Suprapubic skin (tissue), 3 donors: ENCODE measurements around the gene LHFPL6.

Experiments used
- CTCF ChIP-seq, 2 donors: fragments of 200-600 bp in 1 of 2; fragments of 450-650 bp in 1 of 2; sonication (generic) in 1 of 2; IDR thresholded peaks; one replicate each; pipeline ENCODE4 v1.5.1; 2016 to 2019; ENCODE audit warnings: antibody characterized with exemption in 2 of 2, mild to moderate bottlenecking in 1 of 2, moderate library complexity in 1 of 2
- EP300 ChIP-seq: sonication (generic); formaldehyde crosslinking; IDR thresholded peaks from one replicate; pipeline ENCODE4 v1.6.1; 2017; ENCODE audit warnings: antibody characterized with exemption

- TF ChIP-seq EP300, result no peak
- no peak for TF ChIP-seq CTCF (IDR thresholded peaks at IDR 0.05)
Observed at GRCh38 chr13:39566216-39566869, 36.6 kb downstream of the LHFPL6 start.
